ENCODE results near the gene INSIG1.

INSIG1 gene

DNA sequence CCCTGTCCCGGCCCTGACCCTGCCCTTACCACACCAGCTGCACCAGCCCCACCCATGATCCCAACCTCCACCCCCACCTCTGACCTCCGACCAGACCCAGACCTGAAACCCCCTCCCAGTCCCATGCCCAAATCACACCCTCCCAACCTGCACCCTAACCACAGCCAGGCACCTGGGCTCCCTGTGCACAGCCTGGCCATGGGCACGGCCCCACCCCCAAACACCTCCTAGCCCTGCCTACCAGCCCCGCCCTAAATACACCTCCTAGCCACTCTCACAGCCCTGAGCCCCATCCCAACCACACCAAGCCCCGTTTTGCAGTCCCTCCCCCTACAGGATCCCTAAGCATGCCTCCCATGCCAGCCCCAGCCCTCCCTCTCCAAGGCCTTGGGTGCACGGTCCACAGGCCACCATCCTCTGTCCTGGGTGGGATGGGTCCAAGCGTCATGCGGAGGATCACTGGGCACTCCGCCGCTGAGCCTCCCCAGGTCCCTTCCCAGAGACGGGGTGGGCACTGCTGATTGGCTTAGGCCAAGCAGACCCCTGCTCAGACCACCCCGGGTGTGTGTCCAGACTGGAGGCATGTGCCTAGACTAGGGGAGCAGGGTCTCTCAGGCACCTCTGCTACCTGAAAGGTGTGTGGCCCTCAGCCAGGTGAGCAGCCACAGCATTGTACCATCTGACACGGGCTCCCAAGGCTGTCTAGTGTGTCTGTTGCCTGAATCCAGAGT is 30.1 kb downstream of the INSIG1 start:
- DNase-seq (ENCODE audit: low read depth) = no peak

DNA sequence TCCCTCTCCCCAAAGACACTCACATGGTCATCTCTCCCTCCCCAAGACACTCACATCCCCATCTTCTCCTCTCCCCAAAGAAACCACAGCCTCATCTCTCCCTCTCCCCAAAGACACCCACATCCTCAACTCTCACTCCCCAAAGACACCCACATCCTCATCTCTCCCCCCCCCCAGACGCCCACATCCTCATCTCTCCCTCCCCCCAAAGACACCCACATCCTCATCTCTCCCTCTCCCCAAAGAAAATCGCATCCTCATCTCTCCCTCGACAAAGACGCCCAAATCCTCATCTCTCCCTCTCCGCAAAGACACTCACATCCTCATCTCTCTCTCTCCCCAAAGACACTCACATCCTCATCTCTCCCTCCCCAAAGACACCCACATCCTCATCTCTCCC is 31.5 kb downstream of the INSIG1 start:
- DNase-seq (ENCODE audit: low read depth) = no peak

GRCh38 chr7:155331396-155331795 is 33.7 kb downstream of the INSIG1 start:
- DNase-seq (ENCODE audit: low read depth) = no peak

GRCh38 chr7:155333346-155334234 is 35.9 kb downstream of the INSIG1 start:
- no peak for DNase-seq (ENCODE audit: low read depth)

DNA sequence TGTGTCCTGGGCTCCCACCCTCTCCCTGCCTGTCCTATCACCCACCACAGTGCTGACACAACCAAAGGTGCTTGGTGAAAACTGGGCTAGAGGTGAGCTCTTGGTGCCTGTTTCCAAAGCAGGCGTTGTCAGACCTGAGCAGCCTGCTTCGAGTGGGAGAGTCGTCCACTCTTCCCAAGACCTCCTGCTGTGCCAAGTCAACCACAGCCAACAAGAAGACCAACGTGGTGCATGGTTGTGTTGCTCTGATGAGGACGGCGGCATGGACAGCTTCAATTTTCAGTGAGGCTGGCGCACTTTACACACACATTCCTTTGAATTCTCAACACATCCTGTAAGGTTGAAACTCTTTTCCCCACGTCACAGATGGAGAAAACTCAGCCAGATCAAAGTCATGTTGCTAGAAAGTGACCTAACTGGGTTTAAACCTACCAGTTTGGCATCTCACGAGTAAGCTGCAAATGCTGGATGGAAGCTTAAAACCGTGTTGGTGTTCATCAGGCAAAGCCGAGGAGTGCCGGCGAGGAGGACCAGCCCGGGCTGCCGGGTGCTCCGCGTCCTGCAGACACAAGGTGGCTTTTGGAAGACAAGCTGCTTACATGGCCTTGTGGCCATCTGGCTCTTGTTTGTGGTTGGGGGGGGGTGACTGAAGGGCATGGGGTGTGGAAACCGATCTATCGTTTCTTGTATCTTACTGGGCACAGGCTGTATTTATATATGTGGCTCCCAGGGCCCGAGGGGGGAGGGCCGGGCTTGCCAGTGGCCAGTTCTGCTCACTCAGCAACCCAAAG is 39.3 kb downstream of the INSIG1 start:
- no peak for DNase-seq (ENCODE audit: low read depth)

DNA sequence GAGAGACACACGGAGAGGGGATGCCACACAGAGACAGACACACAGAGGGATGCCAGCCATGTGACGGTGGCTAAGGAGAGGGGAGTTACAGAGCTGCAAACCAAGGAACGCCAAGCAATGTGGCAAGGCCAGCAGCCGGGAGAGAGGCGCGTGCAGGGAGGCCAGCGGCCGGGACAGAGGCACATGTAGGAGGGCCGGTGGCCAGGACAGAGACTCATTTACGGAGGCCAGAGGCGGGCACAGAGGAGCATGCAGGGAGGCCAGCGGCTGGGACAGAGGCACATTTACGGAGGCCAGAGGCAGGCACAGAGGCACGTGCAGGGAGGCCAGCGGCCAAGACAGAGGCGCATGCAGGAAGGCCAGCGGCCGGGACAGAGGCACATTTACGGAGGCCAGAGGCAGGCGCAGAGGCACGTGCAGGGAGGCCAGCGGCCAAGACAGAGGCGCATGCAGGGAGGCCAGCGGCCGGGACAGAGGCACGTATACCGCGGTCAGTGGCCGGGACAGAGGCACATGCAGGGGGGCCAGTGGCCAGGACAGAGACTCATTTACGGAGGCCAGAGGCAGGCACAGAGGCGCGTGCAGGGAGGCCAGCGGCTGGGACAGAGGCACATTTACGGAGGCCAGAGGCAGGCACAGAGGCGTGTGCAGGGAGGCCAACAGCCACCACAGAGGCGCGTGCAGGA is 40.4 kb downstream of the INSIG1 start:
- no peak for DNase-seq (ENCODE audit: low read depth)

- DNase-seq (ENCODE audit: low read depth) = no peak
Observed at GRCh38 chr7:155338632-155339320, 41.1 kb downstream of the INSIG1 start.

- DNase-seq (ENCODE audit: low read depth) = no peak
Observed at GRCh38 chr7:155339474-155339873, 41.8 kb downstream of the INSIG1 start.

DNA sequence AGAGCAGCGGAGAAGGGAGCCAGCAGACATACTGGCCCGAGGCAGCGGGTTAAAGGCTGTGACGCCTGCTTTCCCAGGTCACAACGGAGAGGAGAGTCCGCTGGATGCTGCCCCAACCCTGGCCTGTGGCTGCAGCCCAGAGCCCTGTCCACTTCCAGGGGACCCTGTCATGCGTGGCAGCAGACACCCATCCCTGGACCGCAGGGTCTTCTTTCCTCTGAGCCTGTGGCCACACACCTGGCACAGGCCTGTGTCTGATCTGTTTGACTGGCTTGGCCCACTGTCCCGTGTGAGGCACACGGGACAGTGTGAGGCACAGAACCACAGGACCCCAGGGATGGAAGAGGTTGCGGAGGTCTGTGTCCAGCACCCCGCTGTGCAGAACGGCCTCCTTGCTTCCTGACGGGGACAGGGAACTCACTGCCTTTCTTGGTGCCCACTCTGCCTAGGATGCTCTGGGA is 42.4 kb downstream of the INSIG1 start:
- no peak for DNase-seq (ENCODE audit: low read depth)

DNA sequence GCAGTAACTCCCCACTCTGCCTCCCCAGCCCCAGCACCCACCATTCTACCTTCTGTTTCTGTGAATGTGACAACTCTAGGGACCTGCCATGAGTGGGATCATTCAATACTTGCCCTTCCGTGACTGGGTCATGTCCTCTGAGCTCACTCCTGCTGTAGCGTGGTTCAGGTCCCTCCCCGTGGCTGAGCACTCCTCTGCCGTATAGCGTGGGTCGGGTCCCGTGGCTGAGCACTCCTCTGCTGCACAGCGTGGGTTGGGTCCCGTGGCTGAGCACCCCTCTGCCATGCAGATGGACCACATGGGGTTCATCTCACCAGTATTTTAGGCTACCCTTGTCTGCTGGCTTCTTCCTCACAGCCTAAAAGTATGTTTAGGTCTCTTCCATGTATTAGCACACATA is 43.0 kb downstream of the INSIG1 start:
- DNase-seq (ENCODE audit: low read depth) = no peak

- no peak for DNase-seq (ENCODE audit: low read depth)
Observed at GRCh38 chr7:155341463-155341983, 43.8 kb downstream of the INSIG1 start.

DNA sequence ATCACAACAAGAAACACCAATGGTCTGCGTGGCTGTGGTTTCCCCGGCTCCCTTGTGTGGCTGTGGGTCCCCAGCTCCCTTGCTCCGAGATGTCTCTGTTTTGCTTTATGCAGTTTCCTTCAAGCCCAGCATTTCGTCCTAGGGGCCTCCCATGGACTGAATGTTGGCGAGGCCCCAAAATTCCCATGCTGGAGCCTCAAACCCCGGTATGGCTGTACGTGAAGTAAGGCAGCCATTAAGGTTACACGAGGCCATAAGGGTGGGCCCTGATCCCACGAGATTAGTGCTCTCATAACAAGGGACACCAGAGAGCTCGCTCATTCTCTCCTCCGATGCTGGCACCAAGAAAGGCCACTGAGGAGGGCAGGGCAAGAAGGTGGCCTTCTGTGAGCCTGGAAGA is 44.6 kb downstream of the INSIG1 start:
- no peak for DNase-seq (ENCODE audit: low read depth)

GRCh38 chr7:155343150-155343549 is 45.5 kb downstream of the INSIG1 start:
- DNase-seq (ENCODE audit: low read depth) = no peak

DNA sequence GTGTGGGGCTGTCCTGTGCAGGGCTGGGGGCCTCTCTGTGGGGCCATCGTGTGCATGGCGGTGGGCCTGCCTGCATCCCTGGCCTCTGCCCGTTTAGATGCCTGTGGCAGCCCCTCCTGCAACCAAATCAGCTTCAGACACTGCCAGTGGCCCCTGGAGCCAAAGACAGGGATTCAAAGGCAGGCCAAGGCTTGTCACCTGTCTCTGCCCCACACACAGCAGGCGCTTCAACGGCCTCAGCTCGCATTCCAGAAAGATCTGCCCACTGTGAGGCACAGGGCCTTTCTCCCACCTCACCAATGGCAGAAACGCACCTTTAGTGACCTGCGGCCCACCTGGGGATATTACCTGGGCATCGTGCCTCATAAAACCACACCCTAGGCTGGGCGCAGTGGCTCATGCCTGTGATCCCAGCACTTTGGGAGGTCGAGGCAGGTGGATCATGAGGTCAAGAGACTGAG is 46.0 kb downstream of the INSIG1 start:
- DNase-seq (ENCODE audit: low read depth) = no peak

DNA sequence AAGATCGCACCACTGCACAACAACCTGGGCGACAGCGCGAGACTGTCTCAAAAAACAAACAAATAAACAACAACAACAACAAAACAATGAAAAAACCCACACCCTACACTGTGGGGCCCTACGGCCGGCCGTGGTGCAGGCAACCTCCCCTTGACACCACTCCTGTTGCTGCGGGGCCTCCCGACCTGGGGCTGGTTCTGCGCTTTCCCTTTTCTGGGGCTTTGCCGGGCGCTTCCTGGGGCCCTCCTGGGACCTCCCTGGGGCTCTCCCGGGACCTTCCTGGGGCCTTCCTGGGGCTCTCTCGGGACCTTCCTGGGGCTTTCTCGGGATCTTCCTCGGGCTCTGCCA is 46.6 kb downstream of the INSIG1 start:
- DNase-seq (ENCODE audit: low read depth) = no peak

- peak; percentile 73 for DNase-seq (ENCODE audit: low read depth)
Observed at GRCh38 chr7:155344618-155345433, 47.1 kb downstream of the INSIG1 start.

GRCh38 chr7:155345490-155345889 is 47.8 kb downstream of the INSIG1 start:
- no peak for DNase-seq (ENCODE audit: low read depth)

- DNase-seq (ENCODE audit: low read depth) = no peak
Observed at GRCh38 chr7:155346285-155346684, 48.6 kb downstream of the INSIG1 start.

DNA sequence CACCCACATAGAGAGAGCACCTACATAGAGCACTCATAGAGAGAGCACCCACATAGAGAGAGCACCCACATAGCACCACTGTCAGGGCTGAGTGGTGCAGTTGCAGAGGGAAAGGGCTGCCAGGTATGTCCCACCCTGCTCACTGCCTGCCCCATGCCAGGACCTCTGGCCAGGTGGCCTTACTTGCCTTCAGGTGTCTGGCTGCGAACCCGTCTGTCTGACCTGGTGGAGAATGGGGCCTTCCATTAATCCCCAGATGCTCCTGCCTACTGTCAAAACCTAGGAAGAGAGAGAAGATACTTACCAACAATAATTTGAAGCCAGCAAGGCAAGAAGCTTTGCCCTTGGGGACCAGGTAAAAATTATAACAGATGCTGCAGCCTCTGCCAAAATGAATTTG is 51.1 kb downstream of the INSIG1 start:
- no peak for DNase-seq (ENCODE audit: low read depth)

Data from CMK (cell line).